Heart left ventricle (tissue), 16 donors: ENCODE measurements around the gene STPG4. TPM values are rescaled to one million over a fixed set of nuclear protein-coding genes. Genes with fewer than 3 reads are reported as not detected.

Source experiments
- ATAC-seq, 4 donors: fragments of 200-7000 bp; cut with Tn5 transposase; one replicate each; pipeline ENCODE4 v1.9.1; 2020 to 2022; ENCODE audit warnings: moderate library complexity in 4 of 4, mild to moderate bottlenecking in 3 of 4, moderate number of reproducible peaks in 1 of 4
- DNase-seq, 5 donors: peaks; one replicate each; pipeline ENCODE4 v3.0.0-alpha.2; 2020
- H3K27ac ChIP-seq, 12 donors: fragments of 200-600 bp; sonication (generic) in 4 of 12; one replicate each; pipeline versions ENCODE4 v1.5.0 to v1.8.0; 2016 to 2022; ENCODE audit warnings: mild to moderate bottlenecking in 2 of 12
- H3K27me3 ChIP-seq, 9 donors: fragments of 200-600 bp; sonication (generic) in 2 of 9; one replicate each; pipeline versions ENCODE4 v1.5.1 to v1.8.0; 2016 to 2022; ENCODE audit warnings: mild to moderate bottlenecking in 3 of 9
- H3K36me3 ChIP-seq, 9 donors: fragments of 200-600 bp; sonication (generic) in 2 of 9; one replicate each; pipeline versions ENCODE4 v1.5.0 to v1.8.0; 2018 to 2022; ENCODE audit warnings: mild to moderate bottlenecking in 2 of 9
- H3K4me1 ChIP-seq, 12 donors: fragments of 200-600 bp; sonication (generic) in 4 of 12; one replicate each; pipeline versions ENCODE4 v1.5.0 to v1.8.0; 2016 to 2022; ENCODE audit warnings: mild to moderate bottlenecking in 3 of 12
- H3K4me3 ChIP-seq, 12 donors: fragments of 200-600 bp; sonication (generic) in 4 of 12; one replicate each; pipeline versions ENCODE4 v1.5.0 to v1.8.0; 2017 to 2022; ENCODE audit warnings: mild to moderate bottlenecking in 9 of 12, moderate library complexity in 4 of 12
- H3K9me3 ChIP-seq, 12 donors: fragments of 200-600 bp; sonication (generic) in 4 of 12; one replicate each; pipeline versions ENCODE4 v1.5.0 to v1.8.0; 2016 to 2022; ENCODE audit warnings: mild to moderate bottlenecking in 1 of 12
- POLR2A ChIP-seq, 2 donors: fragments of 450-650 bp; IDR thresholded peaks; one replicate each; pipeline ENCODE4 v1.6.1; 2017; ENCODE audit warnings: antibody characterized with exemption in 2 of 2, mild to moderate bottlenecking in 2 of 2, moderate library complexity in 2 of 2
- WGBS, 4 donors: extraction: QIAGEN DNeasy Blood & Tissue Kit in 2 of 4; methylation state at CpG; one replicate each; pipeline versions ENCODE4 v1.1.5 to v1.1.7; 2013 to 2018; 5-methylcytosine and 5-hydroxymethylcytosine counted together
- intact Hi-C, 10 donors: fragments of 100-400 bp; cut with DNase I; formaldehyde crosslinking; loops; one replicate each; pipeline versions ENCODE4 v1.11.1 to v1.14.2; 2022
- polyA plus RNA-seq, 2 donors: library from polyadenylated mRNA; stranded (reverse); fragments of 200-250 nt; gene quantifications; one replicate each; pipeline ENCODE4 v1.2.3, GENCODE V29; 2013
- total RNA-seq, 9 donors: library from RNA; depleted of rRNA in 2 of 9; stranded (reverse); fragments of >200 nt in 2 of 9; fragmentation: NEBNext Ultra II Directional in 3 of 9; extraction: Animal tissue kit (Norgen Biotek cat#: 25700) in 3 of 9; gene quantifications; one replicate each; pipeline versions ENCODE4 v1.1.0 to v1.2.4, GENCODE V29; 2016 to 2023
- TF ChIP-seq, protein P1 (sequence below), 12 donors: fragments of 200-600 bp; sonication (generic) in 4 of 12; IDR thresholded peaks; one replicate each; pipeline versions ENCODE4 v1.5.0 to v1.8.0; 2018 to 2022; ENCODE audit warnings: antibody characterized with exemption in 12 of 12, mild to moderate bottlenecking in 5 of 12
- donor health status: ischemic (EF 13 %, LVEDD 7.1; RV severe dilation, severe dysfunction).
- donor health status: healthy with polysubstance abuse.
- donor health status: DM: no; HTN: yes; CAD: no.
- donor health status: DM: no; HTN: no; CAD: no.
- donor health status: ischemic (EF 25% LVEDD 6.9; RV normal size, moderate dysfunction).
- donor health status: ischemic (EF 25% LVEDD 5.7; RV mildly dilated, moderate dysfunction).
- donor health status: healthy.
- donor health status: DM: yes; HTN: yes; CAD: no.
- donor health status: ischemic (EF 35%, LVEDD 5.7; RV mildly dilated, moderate dysfunction).
- donor health status: nonischemic (EF 11% LVEDD 7.7; RV severe dilation, severe dysfunction).
- donor health status: DM: yes; HTN: yes; CAD: no.
- donor health status: PGD.
- donor health status: ischemic (EF 29% LVEDD 5.4; RV normal size, mild dysfunction).
- donor health status: nonischemic (EF 23%, LVEDD 6.1; RV moderate dilation, normal function).

STPG4 gene
- total and polyA plus RNA-seq, 11 donors, result 0.52 TPM; not detected in 10

DNA sequence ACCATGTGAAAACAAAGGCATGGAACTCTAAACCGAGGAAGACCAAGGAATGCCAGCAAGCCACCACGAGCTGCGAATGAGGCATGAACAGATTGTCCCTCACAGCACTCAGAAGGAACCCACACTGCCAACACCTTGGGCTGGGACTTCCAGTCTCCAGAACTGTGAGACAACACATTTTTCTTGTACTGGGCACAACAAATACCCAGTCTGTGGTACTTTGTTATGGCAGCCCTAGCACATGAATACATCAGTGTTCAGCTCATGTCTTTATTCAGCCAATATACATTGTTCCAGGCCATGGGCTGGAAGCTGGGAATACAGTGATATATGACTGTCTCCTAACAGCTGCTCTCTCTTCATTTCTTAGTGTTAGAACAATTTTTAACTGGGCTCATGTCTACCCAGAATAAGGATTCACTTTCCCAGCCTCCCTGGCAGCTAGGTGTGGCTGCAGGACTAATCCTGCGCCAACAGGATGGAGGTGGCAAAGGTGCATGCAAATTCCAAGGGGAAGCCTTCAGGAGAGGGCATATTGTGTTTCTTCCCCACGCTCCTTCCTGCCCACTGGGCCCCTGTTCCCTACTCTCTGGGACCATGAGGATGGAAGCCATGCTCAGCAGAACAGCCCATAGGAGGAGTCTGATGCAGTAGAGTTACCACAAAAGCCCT lies 59.6 kb downstream of the STPG4 start:
- Histone ChIP-seq H3K4me1 (peaks cover 0 to 17% (median 0%) of the 10 kb centered on the region in 12 donors), H3K36me3 (no peaks in the 10 kb centered on the region), H3K27ac (no peak overlapping the region), H3K27me3 (no peaks in the 10 kb centered on the region), H3K9me3 (no peaks in the 10 kb centered on the region), H3K4me3 (no peak overlapping the region)
- DNase-seq, result no peak
- 94 to 97% (median 96%) methylated on average over 5 of the region's 5 CpGs for WGBS, 4 donors
- intact Hi-C loops, result no loop called here
- TF ChIP-seq, protein P1, sequence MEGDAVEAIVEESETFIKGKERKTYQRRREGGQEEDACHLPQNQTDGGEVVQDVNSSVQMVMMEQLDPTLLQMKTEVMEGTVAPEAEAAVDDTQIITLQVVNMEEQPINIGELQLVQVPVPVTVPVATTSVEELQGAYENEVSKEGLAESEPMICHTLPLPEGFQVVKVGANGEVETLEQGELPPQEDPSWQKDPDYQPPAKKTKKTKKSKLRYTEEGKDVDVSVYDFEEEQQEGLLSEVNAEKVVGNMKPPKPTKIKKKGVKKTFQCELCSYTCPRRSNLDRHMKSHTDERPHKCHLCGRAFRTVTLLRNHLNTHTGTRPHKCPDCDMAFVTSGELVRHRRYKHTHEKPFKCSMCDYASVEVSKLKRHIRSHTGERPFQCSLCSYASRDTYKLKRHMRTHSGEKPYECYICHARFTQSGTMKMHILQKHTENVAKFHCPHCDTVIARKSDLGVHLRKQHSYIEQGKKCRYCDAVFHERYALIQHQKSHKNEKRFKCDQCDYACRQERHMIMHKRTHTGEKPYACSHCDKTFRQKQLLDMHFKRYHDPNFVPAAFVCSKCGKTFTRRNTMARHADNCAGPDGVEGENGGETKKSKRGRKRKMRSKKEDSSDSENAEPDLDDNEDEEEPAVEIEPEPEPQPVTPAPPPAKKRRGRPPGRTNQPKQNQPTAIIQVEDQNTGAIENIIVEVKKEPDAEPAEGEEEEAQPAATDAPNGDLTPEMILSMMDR (IDR thresholded peaks at IDR 0.05), result no peak
- no peak for TF ChIP-seq POLR2A (IDR thresholded peaks at IDR 0.05)
- no peak for ATAC-seq

DNA sequence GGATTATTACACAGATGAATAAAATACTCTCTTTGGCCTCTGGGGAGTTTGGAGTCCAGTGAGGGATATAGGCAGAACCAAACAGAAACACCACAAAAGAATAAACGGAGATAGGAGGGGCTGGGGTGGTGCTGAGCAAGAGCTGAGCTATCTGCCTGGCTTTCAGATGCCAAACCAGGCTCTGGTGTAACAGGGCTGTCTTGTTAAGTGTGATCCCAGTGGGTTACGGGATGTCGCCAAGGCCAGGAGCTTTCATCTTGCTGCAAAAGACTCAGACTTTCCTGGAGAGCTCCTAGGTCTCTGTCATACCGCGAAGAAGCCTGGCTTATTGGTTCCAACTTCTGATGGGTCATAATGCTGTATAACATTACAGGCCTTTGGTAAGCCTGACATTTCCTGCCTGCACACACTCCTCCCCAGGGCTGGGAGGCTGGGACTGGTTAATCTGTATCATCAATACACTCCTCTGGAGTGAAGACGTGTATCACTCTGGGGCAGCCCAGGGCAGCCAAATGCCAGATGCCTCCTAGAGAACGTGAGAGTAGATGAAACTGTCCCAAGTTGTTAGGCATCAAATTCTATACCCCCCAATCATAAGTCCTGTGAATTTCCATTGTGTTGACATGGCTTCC lies 60.5 kb downstream of the STPG4 start:
- Histone ChIP-seq H3K27me3 (no peaks in the 10 kb centered on the region), H3K27ac (no peak overlapping the region), H3K9me3 (no peaks in the 10 kb centered on the region), H3K36me3 (no peaks in the 10 kb centered on the region), H3K4me3 (no peak overlapping the region), H3K4me1 (peaks cover 0 to 20% (median under 1%) of the 10 kb centered on the region in 12 donors)
- intact Hi-C loops, result no loop called here
- TF ChIP-seq POLR2A (IDR thresholded peaks at IDR 0.05), result no peak
- TF ChIP-seq, protein P1 (IDR thresholded peaks at IDR 0.05), result no peak
- peak in 1 of 5 donors; percentile 14 for DNase-seq
- WGBS, 4 donors, result 91 to 98% (median 94%) methylated on average over 7 of the region's 7 CpGs
- ATAC-seq, result no peak

DNA sequence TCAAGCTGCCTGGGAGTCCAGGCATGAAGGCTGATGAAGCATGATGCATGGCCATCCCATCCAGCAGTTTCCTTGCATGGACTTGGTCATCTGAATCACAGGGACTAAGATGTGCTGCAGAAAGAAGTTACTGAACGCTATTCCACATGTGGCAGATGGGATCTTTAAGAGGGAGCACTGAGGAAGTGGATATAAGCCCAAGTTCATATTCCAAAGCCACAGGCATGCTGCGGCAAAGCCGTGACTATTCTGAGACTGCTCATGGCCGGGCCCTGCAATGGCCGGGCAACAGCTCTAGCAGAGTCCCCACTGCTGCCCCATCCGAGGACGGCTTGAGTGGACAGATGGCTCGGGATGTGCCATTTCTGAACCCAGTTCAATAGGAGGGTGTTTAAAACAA lies 61.5 kb downstream of the STPG4 start:
- intact Hi-C loops, result no loop called here
- H3K4me1 ChIP-seq, result peaks cover 3 to 30% (median 10%) of the 10 kb centered on the region in 12 donors
- H3K27ac ChIP-seq, result no peak overlapping the region
- H3K4me3 ChIP-seq, result no peak overlapping the region
- H3K36me3 ChIP-seq, result no peaks in the 10 kb centered on the region
- H3K27me3 ChIP-seq, result no peaks in the 10 kb centered on the region
- DNase-seq (peak in 1 of 5 donors; percentile 11), ATAC-seq (no peak)
- TF ChIP-seq, protein P1 (IDR thresholded peaks at IDR 0.05), result no peak
- no peak for TF ChIP-seq POLR2A (IDR thresholded peaks at IDR 0.05)
- WGBS, 4 donors, result 96 to 97% (median 97%) methylated on average over 7 to 8 of the region's 8 CpGs
- H3K9me3 ChIP-seq, result no peaks in the 10 kb centered on the region

DNA sequence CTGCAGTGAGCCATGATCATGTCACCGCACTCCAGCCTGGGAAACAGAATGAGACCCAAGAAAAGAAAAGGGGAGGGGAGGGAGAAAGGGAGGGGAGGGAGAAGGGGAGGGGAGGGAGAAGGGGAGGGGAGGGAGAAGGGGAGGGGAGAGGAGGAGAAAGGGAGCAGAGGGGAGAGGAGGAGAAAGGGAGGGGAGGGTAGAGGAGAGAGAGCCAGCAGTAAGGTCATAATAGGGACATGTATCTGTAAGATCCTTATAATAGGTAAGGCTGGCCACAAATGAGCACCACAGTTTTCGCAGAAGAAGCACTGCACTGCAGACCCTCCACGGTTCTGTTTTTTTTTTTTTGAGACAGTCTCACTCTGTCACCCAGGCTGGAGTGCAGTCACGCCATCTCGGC lies 62.6 kb downstream of the STPG4 start:
- intact Hi-C loops, result no loop called here
- TF ChIP-seq, protein P1 (IDR thresholded peaks at IDR 0.05), result no peak
- no peak for TF ChIP-seq POLR2A (IDR thresholded peaks at IDR 0.05)
- Histone ChIP-seq H3K9me3 (no peaks in the 10 kb centered on the region), H3K27me3 (no peaks in the 10 kb centered on the region), H3K27ac (no peak overlapping the region), H3K4me3 (no peak overlapping the region), H3K36me3 (no peaks in the 10 kb centered on the region), H3K4me1 (peaks cover 10 to 41% (median 20%) of the 10 kb centered on the region in 12 donors)
- ATAC-seq (no peak), DNase-seq (no peak)
- WGBS, 4 donors, result 92 to 97% (median 94%) methylated on average over 5 of the region's 5 CpGs
